Measurements from ENCODE around the gene BAIAP2. TPM values are rescaled to one million over a fixed set of nuclear protein-coding genes. Genes with fewer than 3 reads are reported as not detected.

Gene BAIAP2
- total RNA-seq, 1 donor from 2014 or later, result 27.9 TPM

DNA sequence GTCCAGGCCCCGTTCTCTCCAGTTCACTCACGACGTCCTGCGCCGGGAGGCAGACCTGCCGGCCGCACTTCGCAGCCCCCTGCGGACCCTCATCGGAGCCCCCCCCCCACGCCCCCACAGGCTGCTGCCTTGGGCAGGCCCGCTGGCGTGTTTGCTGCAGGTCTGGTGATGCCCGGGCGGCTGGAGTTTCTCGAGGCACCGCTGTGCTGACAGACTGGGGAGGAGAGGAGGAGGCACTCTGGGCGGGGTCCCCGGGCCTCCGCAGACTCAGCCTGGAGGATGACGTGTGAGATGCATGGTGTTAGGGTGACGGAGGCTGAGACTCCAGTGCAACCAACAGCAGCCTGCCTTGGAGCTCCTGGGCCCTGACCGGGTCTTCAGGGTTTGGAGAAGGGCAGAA is 24.1 kb downstream of the BAIAP2 start:
- no peaks in the 10 kb centered on the region for H3K27me3 ChIP-seq (ENCODE audit: low read depth)
- intact Hi-C loops (cut with micrococcal nuclease), result no loop called here
- H3K36me3 ChIP-seq, result peaks cover 18% of the 10 kb centered on the region
- H3K9me3 ChIP-seq (replicated peaks), result no peaks in the 10 kb centered on the region
- no peak overlapping the region for H3K27ac ChIP-seq (replicated peaks)
- TF ChIP-seq, protein P1, sequence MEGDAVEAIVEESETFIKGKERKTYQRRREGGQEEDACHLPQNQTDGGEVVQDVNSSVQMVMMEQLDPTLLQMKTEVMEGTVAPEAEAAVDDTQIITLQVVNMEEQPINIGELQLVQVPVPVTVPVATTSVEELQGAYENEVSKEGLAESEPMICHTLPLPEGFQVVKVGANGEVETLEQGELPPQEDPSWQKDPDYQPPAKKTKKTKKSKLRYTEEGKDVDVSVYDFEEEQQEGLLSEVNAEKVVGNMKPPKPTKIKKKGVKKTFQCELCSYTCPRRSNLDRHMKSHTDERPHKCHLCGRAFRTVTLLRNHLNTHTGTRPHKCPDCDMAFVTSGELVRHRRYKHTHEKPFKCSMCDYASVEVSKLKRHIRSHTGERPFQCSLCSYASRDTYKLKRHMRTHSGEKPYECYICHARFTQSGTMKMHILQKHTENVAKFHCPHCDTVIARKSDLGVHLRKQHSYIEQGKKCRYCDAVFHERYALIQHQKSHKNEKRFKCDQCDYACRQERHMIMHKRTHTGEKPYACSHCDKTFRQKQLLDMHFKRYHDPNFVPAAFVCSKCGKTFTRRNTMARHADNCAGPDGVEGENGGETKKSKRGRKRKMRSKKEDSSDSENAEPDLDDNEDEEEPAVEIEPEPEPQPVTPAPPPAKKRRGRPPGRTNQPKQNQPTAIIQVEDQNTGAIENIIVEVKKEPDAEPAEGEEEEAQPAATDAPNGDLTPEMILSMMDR (IDR thresholded peaks at IDR 0.05; ENCODE audit: borderline replicate concordance), result no peak
- H3K4me3 ChIP-seq, result no peak overlapping the region
- DNase-seq, result no peak
- H3K4me1 ChIP-seq, result peaks cover 61% of the 10 kb centered on the region

DNA sequence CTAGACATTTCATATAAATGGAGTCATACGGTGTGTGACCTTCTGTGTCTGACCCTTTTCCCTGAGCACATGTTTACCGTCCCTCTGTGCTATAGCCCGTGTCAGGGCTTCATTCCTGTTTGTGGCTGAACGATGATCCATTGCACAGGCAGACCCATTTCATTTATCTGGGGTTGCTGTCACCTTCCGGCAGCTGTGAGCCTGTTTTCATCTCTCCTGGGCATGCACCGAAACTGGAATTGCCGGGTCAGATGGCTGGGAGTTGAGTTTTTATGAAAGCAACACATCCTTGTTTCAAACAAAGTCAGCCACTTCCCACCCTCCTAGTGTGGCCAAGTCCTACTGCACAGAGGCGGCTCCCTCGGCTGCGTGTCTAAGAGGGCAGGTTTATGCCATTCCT is 25.5 kb downstream of the BAIAP2 start:
- Histone ChIP-seq H3K4me3 (no peak overlapping the region), H3K36me3 (peaks cover 18% of the 10 kb centered on the region), H3K27ac (replicated peaks) (no peak overlapping the region), H3K4me1 (peaks cover 68% of the 10 kb centered on the region), H3K27me3 (ENCODE audit: low read depth) (no peaks in the 10 kb centered on the region), H3K9me3 (replicated peaks) (no peaks in the 10 kb centered on the region)
- TF ChIP-seq, protein P1 (IDR thresholded peaks at IDR 0.05; ENCODE audit: borderline replicate concordance), result no peak
- DNase-seq, result no peak
- intact Hi-C loops (cut with micrococcal nuclease), result no loop called here

DNA sequence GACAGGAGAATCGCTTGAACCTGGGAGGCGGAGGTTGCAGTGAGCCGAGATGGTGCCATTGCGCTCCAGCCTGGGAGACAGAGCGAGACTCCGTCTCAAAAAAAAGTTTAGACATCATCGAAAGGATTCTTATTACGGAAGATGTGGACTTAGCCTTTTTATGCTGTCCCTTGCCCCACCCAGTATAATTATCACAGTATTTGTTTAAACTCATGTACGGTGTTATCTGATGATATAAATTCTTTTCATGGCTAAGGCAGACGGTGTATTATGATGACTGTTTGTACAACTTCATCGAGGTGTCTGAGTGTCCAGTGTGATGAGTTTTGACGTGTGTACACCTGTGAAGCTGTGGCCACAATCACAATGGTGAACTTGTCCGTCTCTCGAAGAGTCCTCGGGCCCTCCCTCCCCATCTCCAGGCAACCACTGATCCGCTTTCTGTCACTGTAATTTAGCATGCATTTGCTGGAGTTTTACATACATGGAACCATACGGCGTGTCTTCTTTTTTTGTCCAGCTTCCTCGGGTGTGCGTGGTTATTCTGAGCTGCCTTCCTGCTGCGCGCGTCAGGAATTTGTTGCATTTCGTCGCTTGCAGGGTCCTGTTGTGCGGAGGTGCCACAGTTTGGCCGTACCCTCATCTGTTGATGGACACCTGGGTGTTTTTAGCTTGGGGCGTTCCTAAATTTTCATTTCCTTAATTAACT is 26.2 kb downstream of the BAIAP2 start:
- H3K36me3 ChIP-seq, result peaks cover 18% of the 10 kb centered on the region
- peaks cover 69% of the 10 kb centered on the region for H3K4me1 ChIP-seq
- TF ChIP-seq, protein P1 (IDR thresholded peaks at IDR 0.05; ENCODE audit: borderline replicate concordance), result no peak

DNA sequence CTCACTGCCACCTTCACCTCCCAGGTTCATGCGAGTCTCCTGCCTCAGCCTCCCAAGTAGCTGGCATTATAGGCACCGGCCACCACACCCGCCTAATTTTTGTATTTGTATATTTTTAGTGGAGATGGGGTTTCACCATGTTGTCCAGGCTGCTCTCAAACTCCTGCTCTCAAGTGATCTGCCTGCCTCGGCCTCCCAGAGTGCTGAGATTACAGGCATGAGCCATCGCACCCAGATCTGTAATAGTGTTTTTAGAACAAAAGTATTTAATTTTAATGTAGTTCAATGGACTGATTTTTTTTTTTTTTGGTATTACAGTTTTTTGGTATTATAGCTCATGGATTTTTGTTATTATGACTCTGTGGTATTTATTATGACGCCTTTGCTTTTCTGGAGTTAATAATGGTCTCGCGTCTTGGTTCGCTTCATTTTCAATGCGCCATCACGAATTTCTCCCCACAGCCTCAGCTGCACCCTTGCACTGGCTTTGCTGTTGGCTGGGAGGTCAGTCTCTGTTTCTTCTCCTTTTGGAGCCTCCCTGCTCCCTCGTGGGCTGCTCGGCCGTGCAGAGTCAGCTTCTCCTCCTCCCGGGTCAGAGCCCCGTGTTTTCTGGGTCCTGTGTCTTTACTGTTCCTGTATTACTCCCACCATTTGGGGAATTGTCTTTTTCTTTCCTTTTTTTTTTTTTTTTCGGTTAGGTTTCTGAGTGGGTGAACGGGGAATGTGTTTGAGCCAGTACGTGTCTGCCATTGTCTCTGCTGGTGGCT is 27.2 kb downstream of the BAIAP2 start:
- H3K4me3 ChIP-seq, result no peak overlapping the region
- no peaks in the 10 kb centered on the region for H3K9me3 ChIP-seq (replicated peaks)
- H3K36me3 ChIP-seq, result peaks cover 18% of the 10 kb centered on the region
- no peak overlapping the region for H3K27ac ChIP-seq (replicated peaks)
- no peaks in the 10 kb centered on the region for H3K27me3 ChIP-seq (ENCODE audit: low read depth)
- intact Hi-C loops (cut with micrococcal nuclease), result no loop called here
- H3K4me1 ChIP-seq, result peaks cover 62% of the 10 kb centered on the region
- no peak for DNase-seq
- TF ChIP-seq, protein P1 (IDR thresholded peaks at IDR 0.05; ENCODE audit: borderline replicate concordance), result no peak

More for the DNA sequence above, 26.2 kb downstream of the BAIAP2 start:
- no peaks in the 10 kb centered on the region for H3K9me3 ChIP-seq (replicated peaks)
- no peaks in the 10 kb centered on the region for H3K27me3 ChIP-seq (ENCODE audit: low read depth)
- H3K4me3 ChIP-seq, result no peak overlapping the region
- intact Hi-C loops (cut with micrococcal nuclease), result no loop called here
- H3K27ac ChIP-seq (replicated peaks), result no peak overlapping the region
- no peak for DNase-seq

DNA sequence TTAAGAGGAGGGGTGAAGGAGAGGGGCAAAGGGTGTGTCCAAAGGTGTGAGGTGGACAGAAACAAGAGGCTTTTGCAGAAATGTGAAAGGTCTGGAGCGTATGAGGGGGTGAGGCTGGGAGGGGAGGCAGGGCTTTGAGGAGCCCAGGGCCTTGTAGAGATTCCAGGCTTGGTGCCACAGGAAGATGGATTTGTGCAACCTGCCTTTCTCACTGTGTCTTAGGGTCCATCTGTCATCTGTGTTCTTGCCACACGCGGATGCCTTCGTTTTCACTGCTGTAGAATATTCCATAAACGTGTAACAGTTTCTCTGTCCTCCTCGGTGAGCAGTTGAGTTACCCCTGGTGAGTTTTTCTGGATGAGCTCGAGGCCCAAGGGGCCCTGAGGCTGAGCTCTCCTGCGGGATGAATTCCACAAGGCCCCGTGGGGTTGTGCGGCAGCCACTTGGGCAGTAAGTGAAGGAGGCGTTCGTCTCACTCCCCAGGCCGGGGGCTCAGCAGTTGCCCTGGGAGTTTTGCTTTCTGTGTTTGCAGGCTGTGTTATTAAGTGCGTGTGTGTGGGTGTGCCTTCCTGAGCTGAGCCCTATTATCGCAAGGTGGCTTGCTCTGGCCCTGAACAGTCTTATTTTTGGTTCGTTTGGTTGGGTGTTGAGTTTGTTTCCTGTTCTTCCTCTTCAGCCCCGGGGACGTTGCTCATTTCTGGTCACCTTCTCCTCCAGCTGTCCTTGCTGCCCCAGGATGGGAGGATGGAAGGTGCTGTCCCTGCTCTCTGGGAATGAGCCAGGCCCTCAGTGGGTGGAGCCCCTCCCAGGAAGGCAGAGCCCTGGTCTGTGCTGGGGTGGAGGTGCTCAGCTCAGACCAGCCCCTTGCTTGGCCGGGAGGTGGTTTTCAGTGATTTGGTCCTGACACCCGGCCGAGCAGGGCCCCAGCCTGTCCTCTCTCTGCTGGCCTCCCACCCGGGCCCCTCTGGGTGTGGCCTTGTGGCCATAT is 28.4 kb downstream of the BAIAP2 start:
- Histone ChIP-seq H3K4me3 (no peak overlapping the region), H3K4me1 (peaks cover 62% of the 10 kb centered on the region), H3K9me3 (replicated peaks) (no peaks in the 10 kb centered on the region), H3K27ac (replicated peaks) (peak overlapping the region; percentile 56), H3K27me3 (ENCODE audit: low read depth) (no peaks in the 10 kb centered on the region), H3K36me3 (peaks cover 17% of the 10 kb centered on the region)
- no peak for DNase-seq
- TF ChIP-seq, protein P1 (IDR thresholded peaks at IDR 0.05; ENCODE audit: borderline replicate concordance), result no peak
- intact Hi-C loops (cut with micrococcal nuclease), result no loop called here

Data from left ventricle myocardium inferior (tissue), 1 donor.